Neural cell (in vitro differentiated cells): ENCODE results near the gene PTGR3. TPM values are rescaled to one million over a fixed set of nuclear protein-coding genes. Genes with fewer than 3 reads are reported as not detected.

Experiments used
- H2AFZ ChIP-seq: fragments of 200-600, 300-800 bp; sonication (generic), shearing (Covaris generic); 2 replicates; pipeline ENCODE4 v1.6.0; 2014; ENCODE audit warnings: low read depth, mild to moderate bottlenecking, antibody characterized with exemption, low read length, moderate library complexity
- H3F3A ChIP-seq: fragments of 200-600 bp; shearing (Covaris generic); 2 replicates; pipeline ENCODE4 v1.6.1; 2016; ENCODE audit warnings: mild to moderate bottlenecking, moderate library complexity, mixed read lengths, antibody characterized with exemption, low read length; ENCODE audit not compliant: insufficient read depth, poor library complexity, severe bottlenecking
- H3K27ac ChIP-seq: fragments of 200-600, 300-800 bp; sonication (generic), shearing (Covaris generic); 2 replicates; pipeline ENCODE4 v1.5.1; 2014; ENCODE audit warnings: mild to moderate bottlenecking, low read length, moderate library complexity
- H3K27me3 ChIP-seq: fragments of 300-800, 200-600 bp; sonication (generic), shearing (Covaris generic); 2 replicates; pipeline ENCODE4 v1.6.0; 2014; ENCODE audit warnings: mild to moderate bottlenecking, low read depth, low read length, moderate library complexity; ENCODE audit not compliant: insufficient read depth
- H3K36me3 ChIP-seq: fragments of 300-800, 200-600 bp; sonication (generic), shearing (Covaris generic); 2 replicates; pipeline ENCODE4 v1.5.1; 2014; ENCODE audit warnings: mild to moderate bottlenecking, antibody characterized with exemption, low read length, moderate library complexity; ENCODE audit not compliant: insufficient read depth
- H3K4me2 ChIP-seq: fragments of 300-800, 200-600 bp; sonication (generic), shearing (Covaris generic); 2 replicates; pipeline ENCODE4 v1.6.0; 2014; ENCODE audit warnings: mild to moderate bottlenecking, low read length
- H3K4me3 ChIP-seq: fragments of 300-800, 200-600 bp; sonication (generic), shearing (Covaris generic); 2 replicates; pipeline ENCODE4 v1.5.1; 2014; ENCODE audit warnings: mild to moderate bottlenecking, low read length, moderate library complexity
- H3K79me2 ChIP-seq: fragments of 200-600 bp; shearing (Covaris generic); replicated peaks from 2 replicates; pipeline ENCODE4 v1.6.0; 2014; ENCODE audit warnings: mild to moderate bottlenecking, low read length, moderate library complexity; ENCODE audit not compliant: insufficient read depth
- H3K9ac ChIP-seq: fragments of 300-800, 200-600 bp; sonication (generic), shearing (Covaris generic); 2 replicates; pipeline ENCODE4 v1.6.1; 2016; ENCODE audit warnings: mild to moderate bottlenecking, low read length, mixed read lengths
- H3K9me2 ChIP-seq: fragments of 200-600 bp; shearing (Covaris generic); 2 replicates; pipeline ENCODE4 v1.6.1; 2016; ENCODE audit warnings: mild to moderate bottlenecking, low read length, mixed read lengths; ENCODE audit not compliant: insufficient read depth
- H3K9me3 ChIP-seq: fragments of 200-600, 300-800 bp; sonication (generic), shearing (Covaris generic); 2 replicates; pipeline ENCODE4 v1.6.1; 2016; ENCODE audit warnings: mild to moderate bottlenecking, mixed run types, low read length, moderate library complexity, mixed read lengths
- H4K20me1 ChIP-seq: fragments of 200-600 bp; shearing (Covaris generic); 2 replicates; pipeline ENCODE4 v1.6.1; 2016; ENCODE audit warnings: mild to moderate bottlenecking, mixed run types; ENCODE audit not compliant: insufficient read depth
- CTCF ChIP-seq: fragments of 450-650 bp; IDR thresholded peaks from 2 replicates; pipeline ENCODE4 v1.5.1; 2014; ENCODE audit warnings: antibody characterized with exemption, mild to moderate bottlenecking, moderate library complexity; ENCODE audit not compliant: poor library complexity, severe bottlenecking
- EP300 ChIP-seq: fragments of 450-650 bp; conservative IDR thresholded peaks from 2 replicates; pipeline ENCODE4 v1.6.1; 2014; ENCODE audit warnings: antibody characterized with exemption, mild to moderate bottlenecking, moderate library complexity; ENCODE audit not compliant: poor library complexity, severe bottlenecking
- EZH2 ChIP-seq: fragments of 200-600, 300-800 bp; shearing (Covaris generic), sonication (generic); IDR thresholded peaks from 2 replicates; pipeline ENCODE4 v1.6.1; 2014; ENCODE audit warnings: antibody characterized with exemption, low read length, borderline replicate concordance, mild to moderate bottlenecking; ENCODE audit not compliant: insufficient read depth, poor library complexity, severe bottlenecking
- MXI1 ChIP-seq: fragments of 450-650 bp; conservative IDR thresholded peaks from 2 replicates; pipeline ENCODE4 v1.6.1; 2014; ENCODE audit warnings: antibody characterized with exemption, mild to moderate bottlenecking; ENCODE audit not compliant: poor library complexity, severe bottlenecking
- POLR2AphosphoS5 ChIP-seq: IDR thresholded peaks from 2 replicates; pipeline ENCODE4 v1.6.1; 2012
- RAD21 ChIP-seq: fragments of 450-650 bp; conservative IDR thresholded peaks from 2 replicates; pipeline ENCODE4 v1.6.1; 2014; ENCODE audit warnings: antibody characterized with exemption, mild to moderate bottlenecking, moderate library complexity
- REST ChIP-seq: IDR thresholded peaks from 2 replicates; pipeline ENCODE4 v1.6.1; 2012; ENCODE audit warnings: borderline replicate concordance
- SMC3 ChIP-seq: fragments of 450-650 bp; conservative IDR thresholded peaks from 2 replicates; pipeline ENCODE4 v1.6.1; 2014; ENCODE audit warnings: antibody characterized with exemption, mild to moderate bottlenecking, moderate library complexity; ENCODE audit not compliant: poor library complexity
- TAF1 ChIP-seq: IDR thresholded peaks from 2 replicates; pipeline ENCODE4 v1.6.1; 2012; ENCODE audit warnings: low read depth
- polyA plus RNA-seq: library from polyadenylated mRNA; depleted of rRNA; stranded (reverse); fragments of >200 nt; gene quantifications from 2 replicates; pipeline ENCODE4 v1.2.3, GENCODE V29; 2014

PTGR3 gene
- polyA plus RNA-seq, 1 donor from 2014 or later, result 5.9 TPM

DNA sequence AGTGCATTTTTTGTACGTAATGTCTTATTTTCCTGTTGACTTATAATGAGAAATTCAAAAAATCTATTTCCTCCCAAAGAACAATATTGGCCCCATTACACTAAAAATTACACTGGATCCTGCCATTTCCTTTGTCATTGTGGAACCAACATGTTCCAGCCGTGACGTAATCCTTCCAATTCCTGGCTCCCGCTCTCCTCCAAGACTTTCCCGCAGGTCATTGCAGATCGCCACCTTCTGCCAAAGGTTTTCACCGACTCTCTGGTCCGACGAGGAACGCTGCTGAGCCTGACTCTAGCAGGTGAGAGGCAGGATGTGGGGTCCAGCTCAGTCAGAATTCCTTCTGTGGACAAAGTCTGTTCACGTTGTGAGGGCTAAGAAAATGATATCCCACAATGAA lies 38.0 kb downstream of the PTGR3 start:
- Histone ChIP-seq H2AFZ (no peak overlapping the region), H3K9me3 (no peaks in the 10 kb centered on the region), H3K79me2 (no peaks in the 10 kb centered on the region), H3K36me3 (no peaks in the 10 kb centered on the region), H3F3A (no peaks in the 10 kb centered on the region), H3K9ac (no peak overlapping the region), H3K27ac (no peak overlapping the region), H4K20me1 (no peaks in the 10 kb centered on the region), H3K9me2 (no peaks in the 10 kb centered on the region), H3K27me3 (no peaks in the 10 kb centered on the region), H3K4me2 (no peak overlapping the region), H3K4me3 (no peak overlapping the region)
- no peak for TF ChIP-seq POLR2AphosphoS5
- TF ChIP-seq EZH2, result no peak
- TF ChIP-seq CTCF, result no peak
- no peak for TF ChIP-seq SMC3
- no peak for TF ChIP-seq TAF1
- no peak for TF ChIP-seq REST
- no peak for TF ChIP-seq EP300

DNA sequence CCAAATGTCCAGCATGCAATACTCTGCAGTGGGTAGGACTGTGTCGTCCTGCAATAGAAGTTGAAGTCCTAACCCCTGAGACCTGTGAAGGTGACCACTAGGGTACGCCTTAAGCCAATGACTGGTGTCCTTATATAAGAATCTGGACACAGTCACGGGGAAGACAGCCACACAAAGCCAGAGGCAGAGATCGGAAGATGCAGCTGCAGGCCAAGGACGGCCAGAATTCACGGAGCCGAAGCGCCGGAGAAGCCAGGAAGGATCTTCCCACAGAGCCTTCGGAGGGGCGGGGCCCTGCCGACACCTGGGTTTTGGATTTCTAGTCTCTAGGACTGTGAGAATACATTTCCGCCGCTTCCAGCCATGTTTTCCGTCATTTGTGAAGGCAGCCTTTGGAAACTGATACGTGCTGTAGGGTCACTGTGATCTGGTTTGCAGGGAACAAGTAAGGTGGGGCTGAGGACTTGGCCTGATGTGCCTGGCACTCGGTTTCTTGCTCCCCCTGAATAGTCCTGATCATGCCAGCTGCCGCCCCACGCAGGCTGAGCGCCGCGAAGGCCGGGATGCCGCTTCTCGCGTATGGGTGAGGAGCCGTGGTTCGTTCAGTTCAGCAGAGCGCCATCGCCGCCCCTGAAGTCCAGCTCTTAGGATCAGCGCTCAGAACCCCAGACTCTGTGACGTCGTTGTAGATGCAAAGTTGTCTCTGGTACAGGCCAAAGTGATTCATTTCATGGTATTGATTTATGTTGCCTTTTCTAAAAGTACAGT lies 38.7 kb downstream of the PTGR3 start:
- H3K9ac ChIP-seq, result no peak overlapping the region
- no peaks in the 10 kb centered on the region for H4K20me1 ChIP-seq
- no peak overlapping the region for H2AFZ ChIP-seq
- H3K79me2 ChIP-seq, result no peaks in the 10 kb centered on the region
- H3K27me3 ChIP-seq, result no peaks in the 10 kb centered on the region
- TF ChIP-seq REST, result no peak
- no peak for TF ChIP-seq CTCF
- TF ChIP-seq MXI1, result no peak
- TF ChIP-seq TAF1, result no peak
- TF ChIP-seq SMC3, result no peak
- TF ChIP-seq RAD21, result no peak
- TF ChIP-seq EP300, result no peak
- no peak for TF ChIP-seq POLR2AphosphoS5
- no peak for TF ChIP-seq EZH2
- H3K4me2 ChIP-seq, result no peak overlapping the region
- no peaks in the 10 kb centered on the region for H3K9me2 ChIP-seq
- no peaks in the 10 kb centered on the region for H3K36me3 ChIP-seq
- no peak overlapping the region for H3K27ac ChIP-seq
- H3F3A ChIP-seq, result no peaks in the 10 kb centered on the region
- H3K9me3 ChIP-seq, result no peaks in the 10 kb centered on the region
- H3K4me3 ChIP-seq, result no peak overlapping the region
